ENCODE results near the gene GPC1.

Gene GPC1

DNA sequence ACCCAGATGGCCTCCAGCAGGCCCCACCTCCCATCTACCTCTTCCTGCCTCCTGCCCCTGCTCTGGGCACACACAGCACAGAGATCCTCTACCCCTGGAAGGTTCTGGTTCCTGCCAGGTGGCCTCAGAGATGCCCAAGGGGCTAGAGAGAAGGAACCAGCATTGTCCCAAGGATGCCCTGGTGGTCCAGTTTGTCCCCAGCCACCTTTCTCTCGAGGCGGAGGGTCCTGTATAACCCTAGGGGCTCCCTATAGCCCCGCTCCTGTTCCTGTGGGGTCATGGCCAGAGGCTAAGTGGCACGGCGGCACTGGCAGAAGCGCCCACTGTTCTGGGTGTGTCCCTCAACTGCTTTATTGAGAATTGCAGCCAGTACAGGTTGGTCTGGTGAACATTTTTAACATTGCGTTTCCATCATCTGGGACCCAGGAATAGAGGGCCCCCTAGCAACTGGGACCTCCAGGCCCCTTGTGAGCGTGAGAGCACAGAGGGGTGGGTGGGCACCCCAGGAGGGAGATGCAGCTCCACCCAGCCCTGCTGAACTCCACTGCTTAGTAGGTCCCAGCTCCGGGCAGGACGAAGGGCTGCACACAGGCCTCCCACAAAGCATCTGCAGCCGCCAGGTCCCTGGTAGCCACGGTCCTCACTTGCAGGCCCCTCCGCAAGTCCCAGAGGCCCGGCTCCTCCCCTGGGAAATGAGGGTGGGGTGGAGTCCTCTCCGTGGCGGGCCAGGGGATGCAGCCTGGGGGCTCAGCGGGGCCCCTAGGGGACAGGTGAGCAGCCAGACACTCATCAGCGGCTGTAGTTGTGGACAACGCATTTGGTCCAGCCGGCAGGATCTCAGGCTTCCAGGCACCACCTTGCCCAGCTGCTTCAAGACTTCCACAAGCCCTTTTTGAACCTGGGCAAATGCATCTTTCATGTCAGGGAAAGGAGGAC, 33.1 kb downstream of the GPC1 start:
- POLR2A ChIA-PET, result no interaction called here
- Histone ChIP-seq H3K4me1 (ENCODE audit: control insufficient read depth, insufficient read depth, low read length) (no peaks in the 10 kb centered on the region), H3K4me3 (ENCODE audit: low read depth, low read length) (no peak overlapping the region), H3K27ac (ENCODE audit: extremely low read depth, low read depth, low read length) (no peak overlapping the region), H3K36me3 (ENCODE audit: control insufficient read depth in 2 of 2, insufficient read depth in 1 of 2, low read length in 2 of 2) (peaks cover 0 to 26% of the 10 kb centered on the region in 2 experiments; a peak in 1 of 3 replicates), H3K9me3 (ENCODE audit: control insufficient read depth, insufficient read depth, low read depth, low read length) (no peaks in the 10 kb centered on the region)
- CTCF ChIA-PET, result no interaction called here
- TF ChIP-seq ZNF391 (tag by site-specific recombination; IDR thresholded peaks at IDR 0.05; ENCODE audit: borderline replicate concordance, low read depth) (no peak), GLIS1 (tag by site-specific recombination; IDR thresholded peaks at IDR 0.05) (no peak), ZNF701 (tag by site-specific recombination; IDR thresholded peaks at IDR 0.05) (no peak), ZNF600 (tag by site-specific recombination; IDR thresholded peaks at IDR 0.05) (no peak), ZNF416 (tag by site-specific recombination; IDR thresholded peaks at IDR 0.05) (no peak), WT1 (tag by site-specific recombination; IDR thresholded peaks at IDR 0.05) (no peak), ZNF311 (tag by site-specific recombination; IDR thresholded peaks at IDR 0.05; ENCODE audit: borderline replicate concordance) (no peak), ZNF146 (tag by site-specific recombination; IDR thresholded peaks at IDR 0.05) (no peak), ZNF157 (tag by site-specific recombination; IDR thresholded peaks at IDR 0.05) (no peak), GFI1B (tag by site-specific recombination; IDR thresholded peaks at IDR 0.05) (no peak), TCF7L2 (IDR thresholded peaks at IDR 0.05; ENCODE audit: borderline replicate concordance, low read depth, low read length) (no peak), ZNF585B (tag by site-specific recombination; IDR thresholded peaks at IDR 0.05) (no peak), ZNF785 (tag by site-specific recombination; IDR thresholded peaks at IDR 0.05) (no peak), ZNF629 (tag by site-specific recombination; IDR thresholded peaks at IDR 0.05) (no peak), OVOL3 (tag by site-specific recombination; IDR thresholded peaks at IDR 0.05) (no peak)
- TF ChIP-seq, protein P1, sequence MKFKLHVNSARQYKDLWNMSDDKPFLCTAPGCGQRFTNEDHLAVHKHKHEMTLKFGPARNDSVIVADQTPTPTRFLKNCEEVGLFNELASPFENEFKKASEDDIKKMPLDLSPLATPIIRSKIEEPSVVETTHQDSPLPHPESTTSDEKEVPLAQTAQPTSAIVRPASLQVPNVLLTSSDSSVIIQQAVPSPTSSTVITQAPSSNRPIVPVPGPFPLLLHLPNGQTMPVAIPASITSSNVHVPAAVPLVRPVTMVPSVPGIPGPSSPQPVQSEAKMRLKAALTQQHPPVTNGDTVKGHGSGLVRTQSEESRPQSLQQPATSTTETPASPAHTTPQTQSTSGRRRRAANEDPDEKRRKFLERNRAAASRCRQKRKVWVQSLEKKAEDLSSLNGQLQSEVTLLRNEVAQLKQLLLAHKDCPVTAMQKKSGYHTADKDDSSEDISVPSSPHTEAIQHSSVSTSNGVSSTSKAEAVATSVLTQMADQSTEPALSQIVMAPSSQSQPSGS (tag by site-specific recombination; IDR thresholded peaks at IDR 0.05; ENCODE audit: low read depth), result no peak
- TF ChIP-seq, protein P2, sequence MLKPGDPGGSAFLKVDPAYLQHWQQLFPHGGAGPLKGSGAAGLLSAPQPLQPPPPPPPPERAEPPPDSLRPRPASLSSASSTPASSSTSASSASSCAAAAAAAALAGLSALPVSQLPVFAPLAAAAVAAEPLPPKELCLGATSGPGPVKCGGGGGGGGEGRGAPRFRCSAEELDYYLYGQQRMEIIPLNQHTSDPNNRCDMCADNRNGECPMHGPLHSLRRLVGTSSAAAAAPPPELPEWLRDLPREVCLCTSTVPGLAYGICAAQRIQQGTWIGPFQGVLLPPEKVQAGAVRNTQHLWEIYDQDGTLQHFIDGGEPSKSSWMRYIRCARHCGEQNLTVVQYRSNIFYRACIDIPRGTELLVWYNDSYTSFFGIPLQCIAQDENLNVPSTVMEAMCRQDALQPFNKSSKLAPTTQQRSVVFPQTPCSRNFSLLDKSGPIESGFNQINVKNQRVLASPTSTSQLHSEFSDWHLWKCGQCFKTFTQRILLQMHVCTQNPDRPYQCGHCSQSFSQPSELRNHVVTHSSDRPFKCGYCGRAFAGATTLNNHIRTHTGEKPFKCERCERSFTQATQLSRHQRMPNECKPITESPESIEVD (tag by site-specific recombination; IDR thresholded peaks at IDR 0.05), result no peak
- TF ChIP-seq, protein P3, sequence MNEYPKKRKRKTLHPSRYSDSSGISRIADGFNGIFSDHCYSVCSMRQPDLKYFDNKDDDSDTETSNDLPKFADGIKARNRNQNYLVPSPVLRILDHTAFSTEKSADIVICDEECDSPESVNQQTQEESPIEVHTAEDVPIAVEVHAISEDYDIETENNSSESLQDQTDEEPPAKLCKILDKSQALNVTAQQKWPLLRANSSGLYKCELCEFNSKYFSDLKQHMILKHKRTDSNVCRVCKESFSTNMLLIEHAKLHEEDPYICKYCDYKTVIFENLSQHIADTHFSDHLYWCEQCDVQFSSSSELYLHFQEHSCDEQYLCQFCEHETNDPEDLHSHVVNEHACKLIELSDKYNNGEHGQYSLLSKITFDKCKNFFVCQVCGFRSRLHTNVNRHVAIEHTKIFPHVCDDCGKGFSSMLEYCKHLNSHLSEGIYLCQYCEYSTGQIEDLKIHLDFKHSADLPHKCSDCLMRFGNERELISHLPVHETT (tag by site-specific recombination; IDR thresholded peaks at IDR 0.05), result no peak

DNA sequence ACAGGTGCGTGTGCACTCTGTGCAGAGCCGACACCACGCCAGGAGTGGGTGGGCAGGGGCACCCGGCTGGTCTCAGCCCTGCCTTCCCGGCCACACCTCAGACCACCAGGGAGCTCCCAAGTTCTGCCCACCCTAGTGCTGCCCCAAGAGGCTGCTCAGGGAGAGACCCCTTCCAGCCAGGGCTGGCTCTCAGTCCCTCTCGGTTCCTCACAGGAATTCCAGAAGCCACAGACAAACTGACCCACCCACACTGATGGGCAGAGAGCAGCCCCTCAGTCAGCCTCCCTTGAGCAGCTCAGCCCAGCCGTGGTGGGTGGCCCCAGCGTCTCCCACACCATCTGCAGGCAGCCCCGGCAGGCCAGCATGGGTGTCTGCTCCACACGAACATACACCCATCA, 33.8 kb downstream of the GPC1 start:
- ChIA-PET CTCF (no interaction called here), POLR2A (interaction anchor here (0.6 kb wide), 1 partner anchor 158 kb away, joined by 3 read pairs; no protein-coding TSS in a partner anchor)
- no peaks in the 10 kb centered on the region for H3K9me3 ChIP-seq (ENCODE audit: control insufficient read depth, insufficient read depth, low read depth, low read length)
- H3K36me3 ChIP-seq (ENCODE audit: control insufficient read depth in 2 of 2, insufficient read depth in 1 of 2, low read length in 2 of 2), result peaks cover 0 to 19% of the 10 kb centered on the region in 2 experiments; a peak in 1 of 3 replicates
- H3K4me3 ChIP-seq (ENCODE audit: low read depth, low read length), result no peak overlapping the region
- no peak overlapping the region for H3K27ac ChIP-seq (ENCODE audit: extremely low read depth, low read depth, low read length)
- no peaks in the 10 kb centered on the region for H3K4me1 ChIP-seq (ENCODE audit: control insufficient read depth, insufficient read depth, low read length)
- TF ChIP-seq ZNF830 (tag by site-specific recombination; IDR thresholded peaks at IDR 0.05; ENCODE audit: low read depth) (no peak), SCRT1 (tag by site-specific recombination; IDR thresholded peaks at IDR 0.05; ENCODE audit: borderline replicate concordance) (no peak), ZNF140 (tag by site-specific recombination; IDR thresholded peaks at IDR 0.05) (no peak)
- TF ChIP-seq, protein P4, sequence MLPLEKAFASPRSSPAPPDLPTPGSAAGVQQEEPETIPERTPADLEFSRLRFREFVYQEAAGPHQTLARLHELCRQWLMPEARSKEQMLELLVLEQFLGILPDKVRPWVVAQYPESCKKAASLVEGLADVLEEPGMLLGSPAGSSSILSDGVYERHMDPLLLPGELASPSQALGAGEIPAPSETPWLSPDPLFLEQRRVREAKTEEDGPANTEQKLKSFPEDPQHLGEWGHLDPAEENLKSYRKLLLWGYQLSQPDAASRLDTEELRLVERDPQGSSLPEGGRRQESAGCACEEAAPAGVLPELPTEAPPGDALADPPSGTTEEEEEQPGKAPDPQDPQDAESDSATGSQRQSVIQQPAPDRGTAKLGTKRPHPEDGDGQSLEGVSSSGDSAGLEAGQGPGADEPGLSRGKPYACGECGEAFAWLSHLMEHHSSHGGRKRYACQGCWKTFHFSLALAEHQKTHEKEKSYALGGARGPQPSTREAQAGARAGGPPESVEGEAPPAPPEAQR (tag by site-specific recombination; IDR thresholded peaks at IDR 0.05), result no peak
- TF ChIP-seq, protein P5, sequence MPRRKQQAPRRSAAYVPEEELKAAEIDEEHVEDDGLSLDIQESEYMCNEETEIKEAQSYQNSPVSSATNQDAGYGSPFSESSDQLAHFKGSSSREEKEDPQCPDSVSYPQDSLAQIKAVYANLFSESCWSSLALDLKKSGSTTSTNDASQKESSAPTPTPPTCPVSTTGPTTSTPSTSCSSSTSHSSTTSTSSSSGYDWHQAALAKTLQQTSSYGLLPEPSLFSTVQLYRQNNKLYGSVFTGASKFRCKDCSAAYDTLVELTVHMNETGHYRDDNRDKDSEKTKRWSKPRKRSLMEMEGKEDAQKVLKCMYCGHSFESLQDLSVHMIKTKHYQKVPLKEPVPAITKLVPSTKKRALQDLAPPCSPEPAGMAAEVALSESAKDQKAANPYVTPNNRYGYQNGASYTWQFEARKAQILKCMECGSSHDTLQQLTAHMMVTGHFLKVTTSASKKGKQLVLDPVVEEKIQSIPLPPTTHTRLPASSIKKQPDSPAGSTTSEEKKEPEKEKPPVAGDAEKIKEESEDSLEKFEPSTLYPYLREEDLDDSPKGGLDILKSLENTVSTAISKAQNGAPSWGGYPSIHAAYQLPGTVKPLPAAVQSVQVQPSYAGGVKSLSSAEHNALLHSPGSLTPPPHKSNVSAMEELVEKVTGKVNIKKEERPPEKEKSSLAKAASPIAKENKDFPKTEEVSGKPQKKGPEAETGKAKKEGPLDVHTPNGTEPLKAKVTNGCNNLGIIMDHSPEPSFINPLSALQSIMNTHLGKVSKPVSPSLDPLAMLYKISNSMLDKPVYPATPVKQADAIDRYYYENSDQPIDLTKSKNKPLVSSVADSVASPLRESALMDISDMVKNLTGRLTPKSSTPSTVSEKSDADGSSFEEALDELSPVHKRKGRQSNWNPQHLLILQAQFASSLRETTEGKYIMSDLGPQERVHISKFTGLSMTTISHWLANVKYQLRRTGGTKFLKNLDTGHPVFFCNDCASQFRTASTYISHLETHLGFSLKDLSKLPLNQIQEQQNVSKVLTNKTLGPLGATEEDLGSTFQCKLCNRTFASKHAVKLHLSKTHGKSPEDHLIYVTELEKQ (tag by site-specific recombination; IDR thresholded peaks at IDR 0.05; ENCODE audit: borderline replicate concordance), result no peak

All from HEK293 (cell line).